WI38 (cell line): ENCODE results near the gene SH2D4B.

Experiments used
- H3K4me3 ChIP-seq: 2 replicates; pipeline ENCODE4 v1.5.1; 2011; ENCODE audit warnings: low read depth, mild to moderate bottlenecking, control low read depth, low read length
- TF ChIP-seq, protein P1 (sequence below): IDR thresholded peaks from 2 replicates; pipeline ENCODE4 v1.5.1; 2012; ENCODE audit warnings: low read depth, mild to moderate bottlenecking, control low read depth, low read length

Gene SH2D4B

DNA sequence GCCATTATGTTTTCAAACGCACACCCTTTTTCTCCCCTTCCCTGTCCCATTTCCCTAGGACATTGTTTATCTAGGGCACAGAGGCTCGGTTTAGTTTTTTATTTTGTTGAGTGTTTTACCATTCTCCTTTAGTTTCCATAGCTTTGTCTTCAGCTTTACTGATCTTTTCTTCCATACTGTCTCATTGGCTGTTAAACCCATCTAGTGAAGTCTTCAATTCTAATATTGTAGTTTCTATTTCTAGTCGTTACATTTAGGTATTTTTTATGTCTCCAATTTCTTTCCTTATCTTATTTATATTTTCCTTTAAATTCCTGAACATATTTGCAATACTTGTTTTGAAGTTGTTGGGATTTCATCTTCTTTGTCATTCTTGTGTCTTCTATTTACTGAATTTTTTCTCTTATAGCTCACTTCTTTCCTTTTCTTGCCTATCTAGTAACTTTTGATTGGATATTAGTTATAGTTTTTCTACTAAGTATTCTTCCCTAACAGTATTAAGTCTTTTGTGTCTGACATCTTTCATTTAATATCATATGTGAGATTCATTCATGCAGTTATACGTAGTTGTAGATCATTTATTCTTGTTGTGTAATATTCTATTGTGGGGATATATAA is 41.0 kb upstream of the SH2D4B start:
- no peak overlapping the region for H3K4me3 ChIP-seq
- TF ChIP-seq, protein P1, sequence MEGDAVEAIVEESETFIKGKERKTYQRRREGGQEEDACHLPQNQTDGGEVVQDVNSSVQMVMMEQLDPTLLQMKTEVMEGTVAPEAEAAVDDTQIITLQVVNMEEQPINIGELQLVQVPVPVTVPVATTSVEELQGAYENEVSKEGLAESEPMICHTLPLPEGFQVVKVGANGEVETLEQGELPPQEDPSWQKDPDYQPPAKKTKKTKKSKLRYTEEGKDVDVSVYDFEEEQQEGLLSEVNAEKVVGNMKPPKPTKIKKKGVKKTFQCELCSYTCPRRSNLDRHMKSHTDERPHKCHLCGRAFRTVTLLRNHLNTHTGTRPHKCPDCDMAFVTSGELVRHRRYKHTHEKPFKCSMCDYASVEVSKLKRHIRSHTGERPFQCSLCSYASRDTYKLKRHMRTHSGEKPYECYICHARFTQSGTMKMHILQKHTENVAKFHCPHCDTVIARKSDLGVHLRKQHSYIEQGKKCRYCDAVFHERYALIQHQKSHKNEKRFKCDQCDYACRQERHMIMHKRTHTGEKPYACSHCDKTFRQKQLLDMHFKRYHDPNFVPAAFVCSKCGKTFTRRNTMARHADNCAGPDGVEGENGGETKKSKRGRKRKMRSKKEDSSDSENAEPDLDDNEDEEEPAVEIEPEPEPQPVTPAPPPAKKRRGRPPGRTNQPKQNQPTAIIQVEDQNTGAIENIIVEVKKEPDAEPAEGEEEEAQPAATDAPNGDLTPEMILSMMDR = no peak

DNA sequence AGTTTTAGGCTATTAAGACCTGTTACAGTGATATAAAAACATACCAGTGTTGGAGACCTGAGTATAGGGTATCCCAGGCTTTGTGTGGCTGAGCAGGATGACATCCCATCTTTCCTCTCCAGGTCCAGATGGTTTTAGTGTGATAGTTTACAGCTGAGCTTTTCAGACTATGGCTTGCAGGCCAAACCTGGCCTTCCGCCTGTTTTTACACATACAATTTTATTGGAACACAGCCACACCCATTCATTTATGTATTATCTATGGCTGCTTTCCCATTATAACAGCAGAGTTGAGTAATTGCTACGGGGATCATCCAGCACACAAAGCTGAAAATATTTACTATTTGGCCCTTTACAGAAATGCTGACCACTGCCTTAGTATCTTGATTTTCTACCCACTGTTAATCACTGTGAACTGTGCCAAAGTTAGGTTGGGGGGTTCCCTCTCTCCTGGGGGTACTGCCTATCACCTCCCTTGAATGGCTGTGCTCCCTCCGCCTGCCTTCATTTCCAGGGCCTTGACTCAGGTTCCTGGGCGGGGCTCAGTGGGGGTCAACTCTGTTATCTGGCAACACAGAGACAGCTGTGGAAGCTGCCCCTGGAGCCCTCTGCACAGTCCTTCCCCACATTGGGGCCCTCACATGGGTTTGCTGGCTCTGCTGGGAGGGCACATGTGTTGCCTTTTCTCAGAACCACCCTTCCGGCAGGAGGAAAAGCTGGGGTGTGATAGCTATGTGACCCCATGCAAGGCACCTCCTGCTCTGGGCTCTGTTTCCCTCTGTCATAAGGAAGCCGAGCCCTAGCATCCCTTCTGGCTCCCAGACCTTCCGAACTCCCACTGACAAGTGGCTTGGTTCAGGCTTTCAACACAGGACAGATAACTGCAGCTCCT is 40.3 kb upstream of the SH2D4B start:
- TF ChIP-seq, protein P1 = no peak
- H3K4me3 ChIP-seq = no peak overlapping the region

DNA sequence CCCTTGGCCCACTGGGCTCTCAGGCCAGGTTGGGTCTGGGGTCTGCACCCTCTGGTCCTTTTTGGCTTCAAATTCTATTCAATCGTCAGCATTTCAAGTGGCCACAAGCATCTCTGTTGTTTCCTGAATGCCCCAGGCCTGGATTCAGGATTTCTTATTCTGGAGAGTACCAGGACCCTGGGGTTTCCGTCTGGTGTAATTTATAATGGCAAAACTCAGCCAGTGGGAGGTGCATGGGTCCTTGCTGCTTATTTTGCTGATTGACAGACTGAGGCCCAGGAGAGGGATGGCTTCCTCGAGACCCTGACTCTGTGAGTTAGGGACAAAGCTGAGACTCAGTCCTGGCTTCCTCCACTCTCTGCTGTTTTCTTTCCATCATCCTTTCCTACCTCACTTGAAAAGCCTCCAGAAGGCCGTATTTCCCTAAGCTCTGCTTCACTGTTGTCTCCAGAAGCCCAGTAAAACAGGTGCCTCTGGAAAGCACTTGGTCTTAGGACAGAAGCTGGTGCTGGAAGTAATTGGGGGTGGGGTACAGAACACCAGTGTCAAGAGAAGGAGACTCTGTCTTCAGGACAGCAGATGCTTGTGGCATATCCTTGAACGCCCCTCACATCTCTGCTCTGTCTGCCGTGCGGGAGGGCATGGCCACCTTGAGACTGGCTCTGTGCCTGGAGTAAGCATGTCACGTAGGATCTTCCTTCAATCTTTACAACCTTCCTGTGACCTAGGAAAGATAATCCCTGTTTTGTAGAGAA is 39.4 kb upstream of the SH2D4B start:
- TF ChIP-seq, protein P1 = no peak
- no peak overlapping the region for H3K4me3 ChIP-seq

DNA sequence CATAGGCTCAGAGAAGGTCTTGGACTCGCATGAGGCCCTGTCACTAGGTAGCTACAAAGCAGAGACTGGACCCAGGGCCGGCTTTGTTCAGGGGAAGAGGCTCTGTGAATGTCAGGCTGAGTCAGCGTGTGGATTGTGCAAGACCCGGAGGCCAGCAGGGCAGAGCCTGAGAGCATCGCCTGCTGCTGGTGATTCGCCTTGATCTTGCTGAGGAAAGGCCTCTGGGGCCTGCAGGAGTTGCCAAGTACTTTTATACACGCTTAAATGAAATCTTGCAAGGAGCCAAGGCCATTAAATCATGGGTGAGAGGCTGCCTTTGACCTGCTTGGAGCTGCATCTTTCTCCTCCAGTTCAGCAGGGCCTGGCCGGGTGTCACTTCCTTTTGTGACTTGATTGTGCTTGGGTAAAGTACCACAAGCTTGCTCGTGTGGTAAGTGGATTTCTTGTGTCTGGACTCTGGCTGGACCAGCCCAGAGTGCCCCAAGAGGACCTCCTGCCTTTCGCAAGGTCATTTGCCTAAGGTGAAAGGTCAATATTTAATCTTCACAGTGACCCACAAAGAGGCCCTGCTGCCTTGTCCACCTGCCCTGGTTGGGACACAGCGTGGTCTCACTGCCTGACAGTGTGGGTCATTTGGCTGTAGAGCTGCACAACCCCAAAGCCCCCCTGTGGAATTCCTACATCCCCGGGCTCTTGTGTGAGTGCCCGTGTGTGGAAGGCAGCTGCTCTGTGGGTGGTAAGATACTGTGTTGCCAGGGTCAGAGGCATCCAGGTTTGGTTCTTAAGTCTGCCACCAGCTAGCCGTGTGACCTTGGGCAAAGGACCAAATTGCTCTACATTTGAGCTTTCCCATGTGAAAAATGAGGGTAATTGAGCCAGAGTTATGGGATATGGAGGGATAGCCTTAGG is 38.6 kb upstream of the SH2D4B start:
- no peak overlapping the region for H3K4me3 ChIP-seq
- TF ChIP-seq, protein P1 = no peak

DNA sequence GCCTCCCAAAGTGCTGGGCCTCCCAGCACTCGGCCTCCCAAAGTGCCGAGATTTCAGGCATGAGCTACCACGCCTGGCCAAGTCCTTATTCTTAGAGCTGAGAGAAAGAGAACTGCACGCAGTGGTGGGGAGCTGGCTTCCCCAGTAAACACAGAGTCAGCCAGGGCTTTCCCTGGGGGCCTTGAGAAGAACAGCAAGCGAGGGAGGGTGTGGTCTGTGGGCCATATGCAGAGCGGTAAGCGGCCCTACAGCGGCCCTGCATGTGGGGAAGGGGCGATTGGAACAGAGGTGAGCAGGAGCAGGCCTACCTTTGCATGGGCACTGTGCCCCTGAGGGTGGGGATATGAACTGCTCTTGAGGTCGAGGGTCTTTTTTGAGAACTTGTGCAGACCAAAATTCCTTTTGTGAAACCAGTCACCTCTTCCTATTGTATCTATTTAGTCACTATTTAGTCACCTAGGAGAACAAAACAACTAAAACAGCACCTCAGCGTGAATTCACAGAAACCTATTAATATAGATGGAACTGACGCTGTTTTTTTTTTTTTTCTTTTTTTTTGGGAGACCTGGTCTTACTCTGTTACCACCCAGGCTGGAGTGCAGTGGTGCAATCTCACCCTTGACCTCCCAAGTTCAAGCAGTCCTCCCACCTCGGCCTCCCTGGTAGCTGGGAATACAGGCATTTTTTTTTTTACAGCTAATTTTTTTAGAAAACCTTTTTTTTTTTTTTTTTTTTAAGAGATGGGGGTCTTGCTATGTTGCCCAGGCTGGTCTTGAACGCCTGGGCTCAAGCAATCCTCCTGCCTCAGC is 36.9 kb upstream of the SH2D4B start:
- H3K4me3 ChIP-seq = no peak overlapping the region

More for the DNA sequence above, 36.9 kb upstream of the SH2D4B start:
- TF ChIP-seq, protein P1 = no peak
